Heart left ventricle (tissue), 13 donors: Measurements from ENCODE around the gene MLLT10.

Source experiments
- POLR2A ChIP-seq, 2 donors: fragments of 450-650 bp; IDR thresholded peaks; one replicate each; pipeline ENCODE4 v1.6.1; 2017; ENCODE audit warnings: antibody characterized with exemption in 2 of 2, mild to moderate bottlenecking in 2 of 2, moderate library complexity in 2 of 2
- TF ChIP-seq, protein P1 (sequence below), 12 donors: fragments of 200-600 bp; sonication (generic) in 4 of 12; IDR thresholded peaks; one replicate each; pipeline versions ENCODE4 v1.5.0 to v1.8.0; 2018 to 2022; ENCODE audit warnings: antibody characterized with exemption in 12 of 12, mild to moderate bottlenecking in 5 of 12
- donor health status: ischemic (EF 13 %, LVEDD 7.1; RV severe dilation, severe dysfunction).
- donor health status: DM: no; HTN: yes; CAD: no.
- donor health status: DM: no; HTN: no; CAD: no.
- donor health status: ischemic (EF 25% LVEDD 6.9; RV normal size, moderate dysfunction).
- donor health status: ischemic (EF 25% LVEDD 5.7; RV mildly dilated, moderate dysfunction).
- donor health status: ischemic (EF 35%, LVEDD 5.7; RV mildly dilated, moderate dysfunction).
- donor health status: nonischemic (EF 11% LVEDD 7.7; RV severe dilation, severe dysfunction).
- donor health status: DM: yes; HTN: yes; CAD: no.
- donor health status: PGD.
- donor health status: ischemic (EF 29% LVEDD 5.4; RV normal size, mild dysfunction).
- donor health status: nonischemic (EF 23%, LVEDD 6.1; RV moderate dilation, normal function).

DNA sequence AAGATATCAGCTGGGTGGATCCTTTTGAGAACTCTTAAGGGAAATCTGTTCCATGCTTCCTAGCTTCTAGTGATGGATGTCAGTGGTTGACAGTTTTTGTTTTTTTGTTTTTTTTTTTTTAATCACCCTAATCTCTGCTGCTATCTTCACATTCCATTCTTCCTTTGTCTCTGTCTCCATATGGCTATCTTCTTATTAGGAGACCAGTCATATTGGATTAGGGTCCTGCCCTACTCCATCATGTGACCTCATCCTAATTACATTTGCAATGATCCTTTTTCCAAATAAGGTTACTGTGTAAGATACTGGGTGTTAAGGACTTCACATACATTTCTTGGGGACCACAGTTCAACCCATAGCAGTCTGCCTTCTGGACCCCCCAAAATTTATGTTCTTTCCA lies 69.7 kb downstream of the MLLT10 start:
- TF ChIP-seq, protein P1, sequence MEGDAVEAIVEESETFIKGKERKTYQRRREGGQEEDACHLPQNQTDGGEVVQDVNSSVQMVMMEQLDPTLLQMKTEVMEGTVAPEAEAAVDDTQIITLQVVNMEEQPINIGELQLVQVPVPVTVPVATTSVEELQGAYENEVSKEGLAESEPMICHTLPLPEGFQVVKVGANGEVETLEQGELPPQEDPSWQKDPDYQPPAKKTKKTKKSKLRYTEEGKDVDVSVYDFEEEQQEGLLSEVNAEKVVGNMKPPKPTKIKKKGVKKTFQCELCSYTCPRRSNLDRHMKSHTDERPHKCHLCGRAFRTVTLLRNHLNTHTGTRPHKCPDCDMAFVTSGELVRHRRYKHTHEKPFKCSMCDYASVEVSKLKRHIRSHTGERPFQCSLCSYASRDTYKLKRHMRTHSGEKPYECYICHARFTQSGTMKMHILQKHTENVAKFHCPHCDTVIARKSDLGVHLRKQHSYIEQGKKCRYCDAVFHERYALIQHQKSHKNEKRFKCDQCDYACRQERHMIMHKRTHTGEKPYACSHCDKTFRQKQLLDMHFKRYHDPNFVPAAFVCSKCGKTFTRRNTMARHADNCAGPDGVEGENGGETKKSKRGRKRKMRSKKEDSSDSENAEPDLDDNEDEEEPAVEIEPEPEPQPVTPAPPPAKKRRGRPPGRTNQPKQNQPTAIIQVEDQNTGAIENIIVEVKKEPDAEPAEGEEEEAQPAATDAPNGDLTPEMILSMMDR (IDR thresholded peaks at IDR 0.05) = no peak
- TF ChIP-seq POLR2A (IDR thresholded peaks at IDR 0.05) = no peak
